Transverse colon (tissue), 4 donors: ENCODE measurements around the gene FRMD3. TPM values are rescaled to one million over a fixed set of nuclear protein-coding genes. Genes with fewer than 3 reads are reported as not detected.

Experiments
- DNase-seq: peaks from one replicate; pipeline ENCODE4 v3.0.0-alpha.2; 2019
- H3K27ac ChIP-seq, 4 donors: fragments of 200-600 bp; sonication (generic); 2 replicates each; pipeline ENCODE4 v1.5.1; 2016 to 2018; ENCODE audit warnings: inconsistent platforms in 4 of 4
- H3K27me3 ChIP-seq: fragments of 200-600 bp; sonication (generic); 2 replicates; pipeline ENCODE4 v1.5.1; 2017; ENCODE audit warnings: inconsistent platforms
- H3K36me3 ChIP-seq, 4 donors: fragments of 200-600 bp; sonication (generic); 2 replicates each; pipeline ENCODE4 v1.5.1; 2017 to 2019; ENCODE audit warnings: inconsistent platforms in 4 of 4
- H3K4me1 ChIP-seq, 4 donors: fragments of 200-600 bp; sonication (generic); 2 replicates each; pipeline ENCODE4 v1.5.1; 2017 to 2020; ENCODE audit warnings: inconsistent platforms in 4 of 4
- H3K4me3 ChIP-seq, 4 donors: fragments of 200-600 bp; sonication (generic); 1 replicate in 1 of 4; 2 replicates in 3 of 4; pipeline versions ENCODE4 v1.5.1 to v1.6.1; 2017 to 2019; ENCODE audit warnings: inconsistent platforms in 4 of 4
- H3K9me3 ChIP-seq, 2 donors: fragments of 200-600 bp; sonication (generic); 2 replicates each; pipeline ENCODE4 v1.5.1; 2017 to 2019; ENCODE audit warnings: inconsistent platforms in 2 of 2
- CTCF ChIP-seq, 5 experiments: fragments of 200-600 bp in 3 of 5; fragments of 450-650 bp in 2 of 5; sonication (generic) in 3 of 5; IDR thresholded peaks; 1 replicate in 2 of 5; 2 replicates in 3 of 5; pipeline ENCODE4 v1.5.1; 2016 to 2017; ENCODE audit warnings: antibody characterized with exemption in 5 of 5, inconsistent platforms in 3 of 5, mild to moderate bottlenecking in 2 of 5, moderate library complexity in 1 of 5
- EP300 ChIP-seq: sonication (generic); formaldehyde crosslinking; IDR thresholded peaks from one replicate; pipeline ENCODE4 v1.6.1; 2017; ENCODE audit warnings: antibody characterized with exemption, low read depth
- POLR2A ChIP-seq: fragments of 450-650 bp; IDR thresholded peaks from one replicate; pipeline ENCODE4 v1.6.1; 2016; ENCODE audit warnings: antibody characterized with exemption, mild to moderate bottlenecking, moderate library complexity
- POLR2AphosphoS5 ChIP-seq, 3 donors: sonication (generic); formaldehyde crosslinking; IDR thresholded peaks; one replicate each; pipeline ENCODE4 v1.6.1; 2016; ENCODE audit warnings: antibody characterized with exemption in 3 of 3
- WGBS, 2 donors: methylation state at CpG; one replicate each; pipeline ENCODE4 v1.1.5; 2018; ENCODE audit warnings: low coverage in 1 of 2; 5-methylcytosine and 5-hydroxymethylcytosine counted together
- in situ Hi-C, 4 donors: fragments of 200-750 bp; cut with MboI; loops; one replicate each; pipeline versions ENCODE4 v1.15.0 to v1.15.1; 2017; ENCODE audit warnings: low sequenced_read_pairs in 3 of 4, low pct_ligation_motif_present in 1 of 4, low pct_unique_long_range_greater_than_20kb in 1 of 4
- intact Hi-C: fragments of 100-400 bp; cut with DNase I; formaldehyde crosslinking; loops from one replicate; pipeline ENCODE4 v1.15.1; 2023; ENCODE audit warnings: low total_unique reads
- total RNA-seq, 4 donors: library from RNA; depleted of rRNA; stranded (reverse); fragments of >200 nt; gene quantifications; one replicate each; pipeline ENCODE4 v1.1.0, GENCODE V29; 2016

FRMD3 gene
- total RNA-seq, 4 donors from 2014 or later, result 5.8 to 37.0 (median 18.1) TPM

GRCh38 chr9:83429229-83429628 lies 109.0 kb downstream of the FRMD3 start:
- Histone ChIP-seq H3K9me3 (no peaks in the 10 kb centered on the region), H3K4me1 (peaks cover 15 to 41% (median 27%) of the 10 kb centered on the region in 4 donors), H3K4me3 (no peak overlapping the region), H3K27me3 (no peaks in the 10 kb centered on the region), H3K27ac (no peak overlapping the region), H3K36me3 (no peaks in the 10 kb centered on the region)
- no peak for DNase-seq
- no peak for TF ChIP-seq POLR2AphosphoS5 (IDR thresholded peaks at IDR 0.05)
- no peak for TF ChIP-seq CTCF (IDR thresholded peaks at IDR 0.05)
- TF ChIP-seq POLR2A, result no peak
- no peak for TF ChIP-seq EP300
- intact Hi-C loops, result no loop called here
- 73 to 89% methylated on average over 3 of the region's 3 CpGs for WGBS, 2 donors
- in situ Hi-C loops, result no loop called here

DNA sequence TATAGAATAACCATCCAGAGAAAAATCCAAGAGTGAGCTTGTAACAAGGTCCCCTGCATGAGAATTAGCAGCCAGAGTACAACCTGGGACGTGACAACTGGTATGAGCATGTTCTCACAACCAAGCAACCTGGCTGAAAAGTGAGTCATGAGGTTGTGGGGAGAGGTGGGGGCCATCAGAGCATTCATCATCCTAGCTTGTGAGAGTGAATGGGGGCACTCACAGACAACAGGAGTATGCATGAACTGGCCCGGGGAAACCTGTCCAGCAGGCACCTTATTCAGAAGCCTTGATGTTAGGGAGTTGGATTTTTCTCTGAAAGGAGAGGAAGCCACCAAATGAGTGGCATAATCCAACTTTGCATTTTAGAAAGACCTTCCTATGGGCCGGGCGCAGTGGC lies 113.0 kb downstream of the FRMD3 start:
- in situ Hi-C loops, result no loop called here
- Histone ChIP-seq H3K27ac (no peak overlapping the region), H3K4me1 (peaks cover 0 to 7% (median 5%) of the 10 kb centered on the region in 4 donors), H3K9me3 (no peaks in the 10 kb centered on the region), H3K36me3 (no peaks in the 10 kb centered on the region), H3K4me3 (no peak overlapping the region), H3K27me3 (no peaks in the 10 kb centered on the region)
- DNase-seq, result no peak
- WGBS, 2 donors, result 75 to 86% methylated on average over 1 to 4 of the region's 4 CpGs
- no peak for TF ChIP-seq EP300
- no peak for TF ChIP-seq POLR2AphosphoS5 (IDR thresholded peaks at IDR 0.05)
- TF ChIP-seq POLR2A, result no peak
- TF ChIP-seq CTCF (IDR thresholded peaks at IDR 0.05), result no peak
- intact Hi-C loops, result no loop called here

GRCh38 chr9:83424831-83425230 lies 113.4 kb downstream of the FRMD3 start:
- Histone ChIP-seq H3K27ac (no peak overlapping the region), H3K36me3 (no peaks in the 10 kb centered on the region), H3K4me3 (no peak overlapping the region), H3K27me3 (no peaks in the 10 kb centered on the region), H3K4me1 (peaks cover 0 to 7% (median 5%) of the 10 kb centered on the region in 4 donors), H3K9me3 (no peaks in the 10 kb centered on the region)
- intact Hi-C loops (no loop called here), in situ Hi-C loops (no loop called here)
- TF ChIP-seq EP300, result no peak
- TF ChIP-seq POLR2A, result no peak
- TF ChIP-seq POLR2AphosphoS5 (IDR thresholded peaks at IDR 0.05), result no peak
- no peak for TF ChIP-seq CTCF (IDR thresholded peaks at IDR 0.05)
- no peak for DNase-seq
- 46 to 65% methylated on average over 2 of the region's 2 CpGs for WGBS, 2 donors

DNA sequence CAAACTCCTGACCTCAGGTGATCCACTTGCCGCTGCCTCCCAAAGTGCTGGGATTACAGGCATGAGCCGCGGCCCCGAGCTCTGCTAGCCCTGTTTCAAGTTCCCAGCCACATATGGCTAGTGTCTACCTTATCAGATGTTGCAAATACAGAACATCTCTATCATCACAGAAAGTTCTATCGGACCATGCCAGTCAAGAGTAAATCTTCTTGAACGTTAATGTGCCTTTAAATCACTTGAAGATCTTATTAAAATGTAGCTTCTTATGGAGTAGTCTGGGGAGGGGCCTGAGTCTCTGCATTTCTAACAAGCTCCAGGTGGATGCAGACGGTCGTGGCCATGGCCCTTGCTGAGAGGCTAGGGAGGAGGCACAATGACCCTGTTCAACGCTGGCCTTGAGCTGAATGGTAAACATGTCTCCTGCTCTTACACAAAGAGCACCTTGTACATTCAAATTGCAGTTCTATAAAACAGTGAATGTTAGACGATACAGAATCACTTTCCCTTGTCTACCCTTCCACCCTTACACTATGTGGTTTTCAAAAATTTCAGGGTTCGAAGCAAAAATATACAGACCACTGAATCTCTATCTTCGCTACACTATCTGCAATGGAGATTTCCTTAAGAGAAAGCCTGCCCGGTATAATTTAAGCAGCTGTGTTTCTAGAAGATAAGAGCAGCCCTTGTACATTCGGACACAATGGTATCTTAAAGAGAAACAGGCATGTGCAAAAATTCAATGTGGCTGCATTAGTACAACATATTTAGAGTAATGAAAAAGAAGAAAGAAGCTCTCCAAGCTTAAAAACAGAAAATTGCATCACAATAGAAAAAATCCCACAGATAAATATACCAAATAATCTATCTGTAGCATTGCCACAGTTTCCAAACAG lies 114.1 kb downstream of the FRMD3 start:
- in situ Hi-C loops, result no loop called here
- WGBS, 2 donors, result 54 to 64% methylated on average over 5 to 14 of the region's 14 CpGs
- Histone ChIP-seq H3K36me3 (no peaks in the 10 kb centered on the region), H3K27ac (no peak overlapping the region), H3K9me3 (no peaks in the 10 kb centered on the region), H3K4me3 (no peak overlapping the region), H3K27me3 (no peaks in the 10 kb centered on the region), H3K4me1 (peaks cover 0 to 7% (median 5%) of the 10 kb centered on the region in 4 donors)
- DNase-seq, result no peak
- intact Hi-C loops, result no loop called here
- no peak for TF ChIP-seq CTCF (IDR thresholded peaks at IDR 0.05)
- TF ChIP-seq POLR2A, result no peak
- TF ChIP-seq POLR2AphosphoS5 (IDR thresholded peaks at IDR 0.05), result no peak
- no peak for TF ChIP-seq EP300
